Measurements from ENCODE around the gene TMEM129. TPM values are rescaled to one million over a fixed set of nuclear protein-coding genes. Genes with fewer than 3 reads are reported as not detected.
"Not testable (repeated sequence)": the region's sequence is repeated elsewhere in the genome, so short reads cannot be mapped to it uniquely, and the experiment has no call there.

TMEM129 gene
- total RNA-seq, 2 experiments from 2014 or later, result 19.0 to 19.8 TPM

GRCh38 chr4:1714303-1715001, 6.7 kb downstream of the TMEM129 start:
- Mint-ChIP-seq H3K4me3 (peak overlapping the region; percentile 98), H3K9me3 (no peaks in the 10 kb centered on the region), H3K27ac (peak overlapping the region; percentile 94), H3K27me3 (ENCODE audit: low read depth) (no peaks in the 10 kb centered on the region), H3K36me3 (ENCODE audit: low read depth) (peaks cover 48% of the 10 kb centered on the region), H3K4me1 (ENCODE audit: low read depth) (peaks cover 62% of the 10 kb centered on the region)
- CTCF ChIA-PET, result interaction anchor here (1.0 to 7.3 kb wide), 3 partner anchors 10 to 20 kb away, joined by 3 to 77 read pairs (median 6); no protein-coding TSS in a partner anchor
- no peak for DNase-seq
- intact Hi-C loops (cut with micrococcal nuclease), result loop anchor here (5.0 kb wide), 2 partner anchors 132 to 528 kb away; partner anchors contain the start of genes HAUS3 and POLN

- Mint-ChIP-seq H3K4me1 (ENCODE audit: low read depth) (peaks cover 67% of the 10 kb centered on the region), H3K27me3 (ENCODE audit: low read depth) (no peaks in the 10 kb centered on the region), H3K4me3 (peak overlapping the region; percentile 98), H3K9me3 (no peaks in the 10 kb centered on the region), H3K27ac (peak overlapping the region; percentile 94), H3K36me3 (ENCODE audit: low read depth) (peaks cover 56% of the 10 kb centered on the region)
- intact Hi-C loops (cut with micrococcal nuclease), result loop anchor here (2.0 to 5.0 kb wide), 7 partner anchors 14 to 550 kb away; partner anchors contain the start of genes CTBP1, HAUS3, MXD4 and NSD2
- no peak for DNase-seq
- CTCF ChIA-PET, result interaction anchor here (1.0 to 7.3 kb wide), 4 partner anchors 8 to 19 kb away, joined by 3 to 77 read pairs (median 4); partner anchors contain the start of genes TACC3 and TMEM129
Observed at GRCh38 chr4:1713003-1713851, 7.9 kb downstream of the TMEM129 start.

- Mint-ChIP-seq H3K36me3 (ENCODE audit: low read depth) (peaks cover 60% of the 10 kb centered on the region), H3K27ac (peak within 1 kb of the TSS; percentile 94), H3K9me3 (no peaks in the 10 kb centered on the region), H3K4me1 (ENCODE audit: low read depth) (peaks cover 68% of the 10 kb centered on the region), H3K27me3 (ENCODE audit: low read depth) (no peaks in the 10 kb centered on the region), H3K4me3 (peak within 1 kb of the TSS; percentile 98)
- DNase-seq, result peak; percentile 99
- CTCF ChIA-PET, result interaction anchor here (1.3 to 7.3 kb wide), 2 partner anchors 9 to 18 kb away, joined by 3 to 77 read pairs; partner anchors contain the start of genes TACC3 and TMEM129
- intact Hi-C loops (cut with micrococcal nuclease), result loop anchor here (1.0 to 5.0 kb wide), 10 partner anchors 9 to 550 kb away; partner anchors contain the start of genes CTBP1, FAM53A, HAUS3 and LETM1
Observed at GRCh38 chr4:1712216-1713002, 8.7 kb downstream of the TMEM129 start, which contains the start of gene SLBP. Gene SLBP (minus strand): TSS chr4:1712319. CDS start chr4:1712188, 131 bp downstream.

- H3K9me3 Mint-ChIP-seq, result no peaks in the 10 kb centered on the region
- peaks cover 60% of the 10 kb centered on the region for H3K36me3 Mint-ChIP-seq (ENCODE audit: low read depth)
- H3K4me1 Mint-ChIP-seq (ENCODE audit: low read depth), result peaks cover 68% of the 10 kb centered on the region
- intact Hi-C loops (cut with micrococcal nuclease), result loop anchor here (1.0 to 5.0 kb wide), 11 partner anchors 10 to 551 kb away; partner anchors contain the start of genes CTBP1, FAM53A, HAUS3 and LETM1
- peak overlapping the region; percentile 91 for H3K4me3 Mint-ChIP-seq
- peak; percentile 54 for DNase-seq
- CTCF ChIA-PET, result interaction anchor here (1.3 to 7.3 kb wide), 2 partner anchors 9 to 17 kb away, joined by 3 to 77 read pairs; partner anchors contain the start of genes TACC3 and TMEM129
- H3K27me3 Mint-ChIP-seq (ENCODE audit: low read depth), result no peaks in the 10 kb centered on the region
- peak overlapping the region; percentile 85 for H3K27ac Mint-ChIP-seq
Observed at GRCh38 chr4:1711571-1712215, 9.4 kb downstream of the TMEM129 start.

- DNase-seq, result no peak
- H3K27me3 Mint-ChIP-seq (ENCODE audit: low read depth), result no peaks in the 10 kb centered on the region
- H3K36me3 Mint-ChIP-seq (ENCODE audit: low read depth), result peaks cover 64% of the 10 kb centered on the region
- H3K27ac Mint-ChIP-seq, result peak overlapping the region; percentile 85
- H3K9me3 Mint-ChIP-seq, result no peaks in the 10 kb centered on the region
- intact Hi-C loops (cut with micrococcal nuclease), result loop anchor here (1.0 to 5.0 kb wide), 3 partner anchors 18 to 531 kb away; partner anchors contain the start of genes HAUS3 and POLN
- peaks cover 67% of the 10 kb centered on the region for H3K4me1 Mint-ChIP-seq (ENCODE audit: low read depth)
- CTCF ChIA-PET, result interaction anchor here (7.3 kb wide), 1 partner anchor 17 kb away, joined by 77 read pairs; no protein-coding TSS in a partner anchor
- peak overlapping the region; percentile 91 for H3K4me3 Mint-ChIP-seq
Observed at GRCh38 chr4:1711055-1711570, 10.0 kb downstream of the TMEM129 start.

- peaks cover 63% of the 10 kb centered on the region for H3K4me1 Mint-ChIP-seq (ENCODE audit: low read depth)
- no peak overlapping the region for H3K27ac Mint-ChIP-seq
- CTCF ChIA-PET, result interaction anchor here (0.6 to 7.3 kb wide), 5 partner anchors 14 to 506 kb away, joined by 3 to 77 read pairs (median 3); no protein-coding TSS in a partner anchor
- H3K4me3 Mint-ChIP-seq, result no peak overlapping the region
- peaks cover 60% of the 10 kb centered on the region for H3K36me3 Mint-ChIP-seq (ENCODE audit: low read depth)
- intact Hi-C loops (cut with micrococcal nuclease), result no loop called here
- no peak for DNase-seq
- no peaks in the 10 kb centered on the region for H3K27me3 Mint-ChIP-seq (ENCODE audit: low read depth)
- H3K9me3 Mint-ChIP-seq, result no peaks in the 10 kb centered on the region
Observed at GRCh38 chr4:1708581-1708980, 12.5 kb downstream of the TMEM129 start.

GRCh38 chr4:1706358-1706757, 14.8 kb downstream of the TMEM129 start:
- peaks cover 64% of the 10 kb centered on the region for H3K36me3 Mint-ChIP-seq (ENCODE audit: low read depth)
- intact Hi-C loops (cut with micrococcal nuclease), result no loop called here
- no peaks in the 10 kb centered on the region for H3K27me3 Mint-ChIP-seq (ENCODE audit: low read depth)
- H3K4me3 Mint-ChIP-seq, result no peak overlapping the region
- H3K4me1 Mint-ChIP-seq (ENCODE audit: low read depth), result peaks cover 73% of the 10 kb centered on the region
- DNase-seq, result no peak
- H3K9me3 Mint-ChIP-seq, result no peaks in the 10 kb centered on the region
- H3K27ac Mint-ChIP-seq, result no peak overlapping the region
- CTCF ChIA-PET, result interaction anchor here (1.2 kb wide), 1 partner anchor 13 kb away, joined by 7 read pairs; no protein-coding TSS in a partner anchor

- no peak for DNase-seq
- CTCF ChIA-PET, result interaction anchor here (1.2 to 4.3 kb wide), 2 partner anchors 12 kb away, joined by 7 to 39 read pairs; no protein-coding TSS in a partner anchor
- peaks cover 60% of the 10 kb centered on the region for H3K36me3 Mint-ChIP-seq (ENCODE audit: low read depth)
- no peak overlapping the region for H3K27ac Mint-ChIP-seq
- intact Hi-C loops (cut with micrococcal nuclease), result no loop called here
- H3K4me3 Mint-ChIP-seq, result no peak overlapping the region
- H3K4me1 Mint-ChIP-seq (ENCODE audit: low read depth), result peaks cover 69% of the 10 kb centered on the region
- H3K9me3 Mint-ChIP-seq, result no peaks in the 10 kb centered on the region
- H3K27me3 Mint-ChIP-seq (ENCODE audit: low read depth), result no peaks in the 10 kb centered on the region
Observed at GRCh38 chr4:1705732-1706131, 15.4 kb downstream of the TMEM129 start.

GRCh38 chr4:1703867-1704266, 17.3 kb downstream of the TMEM129 start:
- DNase-seq, result no peak
- peaks cover 50% of the 10 kb centered on the region for H3K4me1 Mint-ChIP-seq (ENCODE audit: low read depth)
- no peaks in the 10 kb centered on the region for H3K27me3 Mint-ChIP-seq (ENCODE audit: low read depth)
- H3K27ac Mint-ChIP-seq, result no peak overlapping the region
- intact Hi-C loops (cut with micrococcal nuclease), result no loop called here
- CTCF ChIA-PET, result interaction anchor here (0.5 to 4.3 kb wide), 2 partner anchors 10 to 14 kb away, joined by 3 to 39 read pairs; no protein-coding TSS in a partner anchor
- peaks cover 52% of the 10 kb centered on the region for H3K36me3 Mint-ChIP-seq (ENCODE audit: low read depth)
- no peaks in the 10 kb centered on the region for H3K9me3 Mint-ChIP-seq
- no peak overlapping the region for H3K4me3 Mint-ChIP-seq

GRCh38 chr4:1701671-1702070, 19.5 kb downstream of the TMEM129 start:
- H3K36me3 Mint-ChIP-seq (ENCODE audit: low read depth), result peaks cover 49% of the 10 kb centered on the region

More at GRCh38 chr4:1701671-1702070, 19.5 kb downstream of the TMEM129 start:
- H3K9me3 Mint-ChIP-seq; H3K4me3 Mint-ChIP-seq; DNase-seq; H3K27me3 Mint-ChIP-seq (ENCODE audit: low read depth); H3K27ac Mint-ChIP-seq; intact Hi-C loops (cut with micrococcal nuclease): not testable (repeated sequence)
- H3K4me1 Mint-ChIP-seq (ENCODE audit: low read depth), result peaks cover 39% of the 10 kb centered on the region
- CTCF ChIA-PET, result interaction anchor here (0.6 to 4.3 kb wide), 3 partner anchors 8 to 215 kb away, joined by 3 to 39 read pairs (median 3); no protein-coding TSS in a partner anchor
